ENCODE measurements around the gene GPR22. TPM values are rescaled to one million over a fixed set of nuclear protein-coding genes. Genes with fewer than 3 reads are reported as not detected.

GPR22 gene
- total RNA-seq, 2 donors from 2014 or later, result 21.7 to 40.6 TPM

- no peaks in the 10 kb centered on the region for H3K9me3 ChIP-seq
- no peak for DNase-seq (ENCODE audit: low spot score)
- TF ChIP-seq CTCF (IDR thresholded peaks at IDR 0.05), result no peak
- no peaks in the 10 kb centered on the region for H3K36me3 ChIP-seq
- H3K4me1 ChIP-seq, result no peaks in the 10 kb centered on the region
- no peak overlapping the region for H3K4me3 ChIP-seq
- no peak overlapping the region for H3K27ac ChIP-seq
- H3K27me3 ChIP-seq, result no peaks in the 10 kb centered on the region
Measured at GRCh38 chr7:107453388-107453787, 16.5 kb upstream of the GPR22 start.

GRCh38 chr7:107461938-107462533 lies 7.8 kb upstream of the GPR22 start:
- no peaks in the 10 kb centered on the region for H3K27me3 ChIP-seq
- H3K36me3 ChIP-seq, result no peaks in the 10 kb centered on the region
- H3K27ac ChIP-seq, result peak overlapping the region in 1 of 2 donors; percentile 17
- DNase-seq (ENCODE audit: low spot score), result no peak
- H3K4me1 ChIP-seq, result peaks cover 0 to 5% of the 10 kb centered on the region in 2 donors
- H3K4me3 ChIP-seq, result no peak overlapping the region
- no peak for TF ChIP-seq CTCF (IDR thresholded peaks at IDR 0.05)
- H3K9me3 ChIP-seq, result no peaks in the 10 kb centered on the region

- Histone ChIP-seq H3K4me3 (no peak overlapping the region), H3K27me3 (no peaks in the 10 kb centered on the region), H3K4me1 (peaks cover 0 to 5% of the 10 kb centered on the region in 2 donors), H3K36me3 (no peaks in the 10 kb centered on the region), H3K27ac (peak overlapping the region in 1 of 2 donors; percentile 17), H3K9me3 (no peaks in the 10 kb centered on the region)
- peak; percentile 54 to 80 for TF ChIP-seq CTCF (IDR thresholded peaks at IDR 0.05)
- DNase-seq (ENCODE audit: low spot score), result peak; percentile 71
Measured at GRCh38 chr7:107463139-107464078, 6.4 kb upstream of the GPR22 start.

GRCh38 chr7:107464666-107465226 lies 5.1 kb upstream of the GPR22 start:
- no peak for DNase-seq (ENCODE audit: low spot score)
- H3K9me3 ChIP-seq, result no peaks in the 10 kb centered on the region
- TF ChIP-seq CTCF (IDR thresholded peaks at IDR 0.05), result no peak

GRCh38 chr7:107467972-107468371 lies 1.9 kb upstream of the GPR22 start:
- H3K9me3 ChIP-seq, result no peaks in the 10 kb centered on the region
- peak overlapping the region in 1 of 2 donors; percentile 65 for H3K27ac ChIP-seq
- peaks cover 0 to under 1% of the 10 kb centered on the region in 2 donors for H3K4me1 ChIP-seq
- no peaks in the 10 kb centered on the region for H3K36me3 ChIP-seq
- H3K4me3 ChIP-seq, result no peak overlapping the region
- DNase-seq (ENCODE audit: low spot score), result no peak
- H3K27me3 ChIP-seq, result no peaks in the 10 kb centered on the region
- TF ChIP-seq CTCF (IDR thresholded peaks at IDR 0.05), result no peak

More at GRCh38 chr7:107464666-107465226, 5.1 kb upstream of the GPR22 start:
- Histone ChIP-seq H3K36me3 (no peaks in the 10 kb centered on the region), H3K4me1 (peaks cover 0 to 5% of the 10 kb centered on the region in 2 donors), H3K27ac (no peak overlapping the region), H3K4me3 (no peak overlapping the region), H3K27me3 (no peaks in the 10 kb centered on the region)

Measured in right atrium auricular region (tissue), 2 donors.